Measurements from ENCODE around the gene CPA3.

Gene CPA3

GRCh38 chr3:148881286-148881685 is 16.2 kb downstream of the CPA3 start:
- ChIA-PET POLR2A (no interaction called here), CTCF (interaction anchor here (0.7 to 2.8 kb wide), 5 partner anchors 12 to 62 kb away, joined by 3 to 18 read pairs (median 3); no protein-coding TSS in a partner anchor)
- no peak for DNase-seq (ENCODE audit: extremely low spot score)
- TF ChIP-seq CTCF (IDR thresholded peaks at IDR 0.05; ENCODE audit: control extremely low read depth, extremely low read depth, low read depth, missing control alignments), result no peak

GRCh38 chr3:148882288-148882687 is 17.2 kb downstream of the CPA3 start:
- no peak for TF ChIP-seq CTCF (IDR thresholded peaks at IDR 0.05; ENCODE audit: control extremely low read depth, extremely low read depth, low read depth, missing control alignments)
- no peak for DNase-seq (ENCODE audit: extremely low spot score)
- CTCF ChIA-PET, result interaction anchor here (2.8 kb wide), 1 partner anchor 21 kb away, joined by 18 read pairs; no protein-coding TSS in a partner anchor
- POLR2A ChIA-PET, result no interaction called here

GRCh38 chr3:148883163-148883562 is 18.1 kb downstream of the CPA3 start:
- no peak for TF ChIP-seq CTCF (IDR thresholded peaks at IDR 0.05; ENCODE audit: control extremely low read depth, extremely low read depth, low read depth, missing control alignments)
- CTCF ChIA-PET, result interaction anchor here (1.0 to 1.3 kb wide), 4 partner anchors 9 to 58 kb away, joined by 3 to 4 read pairs (median 3); no protein-coding TSS in a partner anchor
- no peak for DNase-seq (ENCODE audit: extremely low spot score)
- POLR2A ChIA-PET, result no interaction called here

GRCh38 chr3:148884261-148884660 is 19.2 kb downstream of the CPA3 start:
- POLR2A ChIA-PET, result no interaction called here
- no peak for TF ChIP-seq CTCF (IDR thresholded peaks at IDR 0.05; ENCODE audit: control extremely low read depth, extremely low read depth, low read depth, missing control alignments)
- no peak for DNase-seq (ENCODE audit: extremely low spot score)
- CTCF ChIA-PET, result interaction anchor here (1.2 kb wide), 1 partner anchor 13 kb away, joined by 3 read pairs; no protein-coding TSS in a partner anchor

GRCh38 chr3:148889828-148890227 is 24.7 kb downstream of the CPA3 start:
- TF ChIP-seq CTCF (IDR thresholded peaks at IDR 0.05; ENCODE audit: control extremely low read depth, extremely low read depth, low read depth, missing control alignments), result no peak
- CTCF ChIA-PET, result no interaction called here
- DNase-seq (ENCODE audit: extremely low spot score), result no peak
- POLR2A ChIA-PET, result no interaction called here

- DNase-seq (ENCODE audit: extremely low spot score), result no peak
- POLR2A ChIA-PET, result no interaction called here
- TF ChIP-seq CTCF (IDR thresholded peaks at IDR 0.05; ENCODE audit: control extremely low read depth, extremely low read depth, low read depth, missing control alignments), result no peak
- CTCF ChIA-PET, result interaction anchor here (1.2 kb wide), 1 partner anchor 13 kb away, joined by 3 read pairs; no protein-coding TSS in a partner anchor
Observed at GRCh38 chr3:148896062-148896461, 31.0 kb downstream of the CPA3 start.
